Endothelial cell of umbilical vein (primary cell): ENCODE measurements around the gene ARHGEF17. TPM values are rescaled to one million over a fixed set of nuclear protein-coding genes. Genes with fewer than 3 reads are reported as not detected.

Experiments used
- BruUV-seq: library from RNA; stranded (reverse); fragments of 400-500 nt; replicated peaks from 2 replicates; lab custom pipeline; 2021; lab: Mats Ljungman, UMichigan
- CTCF ChIA-PET: fragments of 300-600, 350-600 bp; sonication (Branson Sonifier 250); formaldehyde crosslinking; loops from one replicate; lab custom pipeline; 2021; ENCODE audit warnings: antibody characterized with exemption, inconsistent platforms; lab: Charles Lee
- POLR2A ChIA-PET: fragments of 300-600, 350-600 bp; sonication (Branson Sonifier 250); formaldehyde crosslinking; loops from one replicate; lab custom pipeline; 2021; ENCODE audit warnings: antibody characterized with exemption, inconsistent platforms; lab: Charles Lee
- DNase-seq: peaks from one replicate; pipeline ENCODE4 v3.0.0-alpha.2; 2011; ENCODE audit warnings: low read depth, low spot score
- FAIRE-seq: peaks from 2 replicates; lab custom pipeline; 2011; peaks lifted over from hg19 to GRCh38; lab: Jason Lieb, UNC
- H2AFZ ChIP-seq: 2 replicates; pipeline ENCODE4 v1.6.0; 2012; ENCODE audit warnings: low read depth, low read length, control low read depth, inconsistent platforms
- H3K27ac ChIP-seq: 2 replicates; pipeline ENCODE4 v1.5.1; 2011; ENCODE audit warnings: low read depth, mild to moderate bottlenecking, control low read depth, low read length, moderate library complexity; ENCODE audit not compliant: insufficient read depth
- H3K27me3 ChIP-seq, 2 experiments: 2 replicates each; pipeline versions ENCODE4 v1.6.0 to v1.6.1; 2011; ENCODE audit warnings: low read length in 2 of 2, mixed read lengths in 1 of 2; ENCODE audit not compliant: control insufficient read depth in 2 of 2, insufficient read depth in 2 of 2
- H3K36me3 ChIP-seq, 2 experiments: 2 replicates in 1 of 2; 3 replicates in 1 of 2; pipeline ENCODE4 v1.5.1; 2011; ENCODE audit warnings: low read length in 2 of 2, mild to moderate bottlenecking in 1 of 2, moderate library complexity in 1 of 2; ENCODE audit not compliant: control insufficient read depth in 2 of 2, insufficient read depth in 2 of 2; ENCODE audit errors: extremely low read depth in 1 of 2
- H3K4me1 ChIP-seq: 3 replicates; pipeline ENCODE4 v1.5.1; 2011; ENCODE audit warnings: mild to moderate bottlenecking, low read length; ENCODE audit not compliant: control insufficient read depth, insufficient read depth; ENCODE audit errors: extremely low read depth
- H3K4me2 ChIP-seq: 2 replicates; pipeline ENCODE4 v1.6.1; 2011; ENCODE audit warnings: low read length, control low read depth, mixed read lengths; ENCODE audit not compliant: insufficient read depth
- H3K4me3 ChIP-seq, 3 experiments: fragments of 200-600 bp in 1 of 3; sonication (generic), shearing (Covaris generic) in 1 of 3; replicated peaks in 1 of 3; 2 replicates each; pipeline ENCODE4 v1.5.1; 2011 to 2016; ENCODE audit warnings: control low read depth in 3 of 3, low read length in 3 of 3, mild to moderate bottlenecking in 2 of 3, inconsistent platforms in 1 of 3, low read depth in 1 of 3, moderate library complexity in 1 of 3; ENCODE audit not compliant: insufficient read depth in 1 of 3
- H3K79me2 ChIP-seq: 2 replicates; pipeline ENCODE4 v1.6.0; 2012; ENCODE audit warnings: low read length, inconsistent platforms; ENCODE audit not compliant: control insufficient read depth, insufficient read depth
- H3K9ac ChIP-seq: replicated peaks from 2 replicates; pipeline ENCODE3; 2011; ENCODE audit warnings: low read length, control low read depth; ENCODE audit not compliant: insufficient read depth; ENCODE audit errors: extremely low read depth
- H3K9me1 ChIP-seq: replicated peaks from 3 replicates; pipeline ENCODE4 v1.6.0; 2011; ENCODE audit warnings: mild to moderate bottlenecking, low read length; ENCODE audit not compliant: control insufficient read depth, insufficient read depth; ENCODE audit errors: extremely low read depth
- H3K9me3 ChIP-seq: replicated peaks from 2 replicates; pipeline ENCODE4 v1.5.1; 2012; ENCODE audit warnings: low read length, inconsistent platforms; ENCODE audit not compliant: control insufficient read depth, insufficient read depth
- H4K20me1 ChIP-seq: replicated peaks from 2 replicates; pipeline ENCODE3; 2011; ENCODE audit warnings: mild to moderate bottlenecking, low read length; ENCODE audit not compliant: control insufficient read depth, insufficient read depth; ENCODE audit errors: extremely low read depth
- EZH2 ChIP-seq: IDR thresholded peaks from 2 replicates; pipeline ENCODE4 v1.6.1; 2012; ENCODE audit warnings: borderline replicate concordance, low read depth, mild to moderate bottlenecking, moderate library complexity, low read length, inconsistent platforms; ENCODE audit not compliant: severe bottlenecking
- FOS ChIP-seq: IDR thresholded peaks from 2 replicates; pipeline ENCODE4 v1.6.1; 2011; ENCODE audit warnings: mild to moderate bottlenecking, low read length, moderate library complexity, borderline replicate concordance; ENCODE audit not compliant: insufficient read depth
- GATA2 ChIP-seq: IDR thresholded peaks from 2 replicates; pipeline ENCODE4 v1.7.0; 2011; ENCODE audit warnings: low read depth, mild to moderate bottlenecking, moderate library complexity, mixed read lengths, low read length; ENCODE audit not compliant: insufficient read length, insufficient read depth
- JUN ChIP-seq: IDR thresholded peaks from 2 replicates; pipeline ENCODE4 v1.6.1; 2011; ENCODE audit warnings: borderline replicate concordance, low read depth; ENCODE audit not compliant: insufficient read length, insufficient read depth
- MAX ChIP-seq: IDR thresholded peaks from 2 replicates; pipeline ENCODE4 v1.6.1; 2011; ENCODE audit not compliant: insufficient read depth, insufficient read length
- MYC ChIP-seq: IDR thresholded peaks from one replicate; pipeline ENCODE4 v1.6.1; 2011; ENCODE audit warnings: mild to moderate bottlenecking, low read depth, low read length
- POLR2A ChIP-seq: IDR thresholded peaks from 2 replicates; pipeline ENCODE4 v1.6.1; 2012; ENCODE audit warnings: low read depth, mild to moderate bottlenecking, control low read depth, low read length
- POLR2AphosphoS5 ChIP-seq: IDR thresholded peaks from 2 replicates; pipeline ENCODE4 v1.6.1; 2012; ENCODE audit warnings: low read depth, mild to moderate bottlenecking, control low read depth, low read length, moderate library complexity; ENCODE audit not compliant: insufficient read depth
- dilution Hi-C: fragments of 300-500 bp; cut with MboI; formaldehyde crosslinking; loops from one replicate; pipeline ENCODE4 v1.15.0; 2019; ENCODE audit warnings: low sequenced_read_pairs; ENCODE audit not compliant: extremely low pct_ligation_motif_present
- intact Hi-C: fragments of 100-400 bp; cut with micrococcal nuclease; formaldehyde crosslinking; loops from one replicate; pipeline ENCODE4 v1.10.0; 2022
- polyA plus RNA-seq, 4 experiments: library from polyadenylated mRNA; depleted of rRNA in 3 of 4; stranded (reverse) in 3 of 4; unstranded in 1 of 4; fragments of >200 nt; gene quantifications; 2 replicates each; pipeline versions ENCODE4 v1.2.1 to v1.2.3, GENCODE V29; 2011 to 2012; ENCODE audit warnings: missing spikeins in 1 of 4
- total RNA-seq: library from RNA; stranded (reverse); gene quantifications from 2 replicates; pipeline ENCODE4 v1.2.3, GENCODE V29; 2021
- TF ChIP-seq, protein P1 (sequence below), 2 donors: IDR thresholded peaks; 1 replicate in 1 of 2; 2 replicates in 1 of 2; pipeline ENCODE4 v1.5.1; 2011; ENCODE audit warnings: low read length in 2 of 2, mild to moderate bottlenecking in 2 of 2, moderate library complexity in 2 of 2, control low read depth in 1 of 2, inconsistent platforms in 1 of 2, low read depth in 1 of 2; ENCODE audit not compliant: insufficient read depth in 1 of 2; ENCODE audit errors: extremely low read depth in 1 of 2

ARHGEF17 gene
- total and polyA plus RNA-seq, 2 donors (not counting 3 experiments of a cell fraction or from before 2014, with no cell fraction given), result 74.9 to 89.9 TPM

DNA sequence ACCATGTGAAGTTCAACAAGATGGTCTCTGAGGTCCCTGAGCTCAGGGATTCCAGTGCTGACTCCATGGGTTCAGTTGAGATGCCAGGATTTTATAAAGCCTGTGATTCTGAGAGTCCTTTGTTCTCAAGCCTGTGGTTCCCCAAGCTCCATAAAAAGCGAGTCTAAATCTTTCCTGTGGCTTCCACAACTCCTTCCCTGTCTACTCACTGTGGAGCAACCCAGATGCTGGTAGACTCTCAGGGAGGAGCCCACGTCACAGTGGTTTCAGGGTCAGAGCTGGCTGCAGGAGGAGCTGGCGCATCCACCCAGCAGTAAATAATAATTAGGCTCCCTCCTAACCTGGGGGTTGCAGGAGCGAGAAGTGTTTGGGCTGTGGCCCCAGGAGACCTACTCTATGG is 66.1 kb downstream of the ARHGEF17 start:
- H3K27ac ChIP-seq, result no peak overlapping the region
- no peaks in the 10 kb centered on the region for H4K20me1 ChIP-seq
- no peak overlapping the region for H3K4me3 ChIP-seq
- no peak overlapping the region for H3K9ac ChIP-seq
- no peak for DNase-seq
- FAIRE-seq, result no peak
- CTCF ChIA-PET, result interaction anchor here (1.2 to 3.1 kb wide), 7 partner anchors 12 to 287 kb away, joined by 3 to 27 read pairs (median 5); no protein-coding TSS in a partner anchor
- no TSS peak for BruUV-seq
- dilution Hi-C loops (no loop called here), intact Hi-C loops (loop anchor here (10.0 kb wide), 1 partner anchor 549 kb away; no protein-coding TSS in a partner anchor)
- H3K27me3 ChIP-seq, result no peaks in the 10 kb centered on the region
- POLR2A ChIA-PET, result no interaction called here
- H3K9me1 ChIP-seq, result no peaks in the 10 kb centered on the region
- H3K36me3 ChIP-seq, result no peaks in the 10 kb centered on the region
- H3K4me1 ChIP-seq, result peaks cover 2% of the 10 kb centered on the region
- peaks cover 27% of the 10 kb centered on the region for H3K79me2 ChIP-seq
- H3K9me3 ChIP-seq, result no peaks in the 10 kb centered on the region
- TF ChIP-seq JUN (no peak), GATA2 (no peak), POLR2AphosphoS5 (no peak), FOS (no peak), EZH2 (no peak), POLR2A (no peak), MAX (no peak), MYC (no peak)
- TF ChIP-seq, protein P1, sequence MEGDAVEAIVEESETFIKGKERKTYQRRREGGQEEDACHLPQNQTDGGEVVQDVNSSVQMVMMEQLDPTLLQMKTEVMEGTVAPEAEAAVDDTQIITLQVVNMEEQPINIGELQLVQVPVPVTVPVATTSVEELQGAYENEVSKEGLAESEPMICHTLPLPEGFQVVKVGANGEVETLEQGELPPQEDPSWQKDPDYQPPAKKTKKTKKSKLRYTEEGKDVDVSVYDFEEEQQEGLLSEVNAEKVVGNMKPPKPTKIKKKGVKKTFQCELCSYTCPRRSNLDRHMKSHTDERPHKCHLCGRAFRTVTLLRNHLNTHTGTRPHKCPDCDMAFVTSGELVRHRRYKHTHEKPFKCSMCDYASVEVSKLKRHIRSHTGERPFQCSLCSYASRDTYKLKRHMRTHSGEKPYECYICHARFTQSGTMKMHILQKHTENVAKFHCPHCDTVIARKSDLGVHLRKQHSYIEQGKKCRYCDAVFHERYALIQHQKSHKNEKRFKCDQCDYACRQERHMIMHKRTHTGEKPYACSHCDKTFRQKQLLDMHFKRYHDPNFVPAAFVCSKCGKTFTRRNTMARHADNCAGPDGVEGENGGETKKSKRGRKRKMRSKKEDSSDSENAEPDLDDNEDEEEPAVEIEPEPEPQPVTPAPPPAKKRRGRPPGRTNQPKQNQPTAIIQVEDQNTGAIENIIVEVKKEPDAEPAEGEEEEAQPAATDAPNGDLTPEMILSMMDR (IDR thresholded peaks at IDR 0.05; ENCODE audit: extremely low read depth in 1 of 2, insufficient read depth in 1 of 2, low read depth in 1 of 2, low read length in 2 of 2), result no peak
- no peak overlapping the region for H3K4me2 ChIP-seq
- no peak overlapping the region for H2AFZ ChIP-seq
